ENCODE results near the gene C13orf46. TPM values are rescaled to one million over a fixed set of nuclear protein-coding genes. Genes with fewer than 3 reads are reported as not detected.

Gene C13orf46
- total and polyA plus RNA-seq, 4 donors: 0.13 to 3.5 (median 1.3) TPM

DNA sequence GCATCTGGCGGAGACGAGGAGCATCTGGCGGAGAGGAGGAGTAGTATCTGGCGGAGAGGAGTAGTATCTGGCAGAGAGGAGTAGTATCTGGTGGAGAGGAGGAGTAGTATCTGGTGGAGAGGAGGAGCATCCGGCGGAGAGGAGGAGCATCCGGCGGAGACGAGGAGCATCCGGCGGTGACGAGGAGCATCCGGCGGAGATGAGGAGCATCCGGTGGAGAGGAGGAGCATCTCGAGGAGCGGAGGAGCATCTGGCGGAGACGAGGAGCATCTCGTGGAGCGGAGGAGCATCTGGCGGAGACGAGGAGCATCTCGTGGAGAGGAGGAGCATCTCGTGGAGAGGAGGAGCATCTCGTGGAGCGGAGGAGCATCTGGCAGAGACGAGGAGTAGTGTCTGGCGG is 18.6 kb downstream of the C13orf46 start:
- no peaks in the 10 kb centered on the region for H3K36me3 ChIP-seq (ENCODE audit: control insufficient read depth in 1 of 2, insufficient read depth in 2 of 2, low read length in 1 of 2)
- ATAC-seq (ENCODE audit: low FRiP score) (no peak), DNase-seq (peak; percentile 34 to 55)
- H3K9me3 ChIP-seq (ENCODE audit: control insufficient read depth, low read length): no peaks in the 10 kb centered on the region
- intact Hi-C loops (cut with DNase I): no loop called here
- no peak overlapping the region for H3K27ac ChIP-seq (ENCODE audit: low read depth in 1 of 2, low read length in 2 of 2)
- no peak overlapping the region for H3K4me3 ChIP-seq (ENCODE audit: low read length in 2 of 2)
- H3K27me3 ChIP-seq (ENCODE audit: control insufficient read depth in 1 of 2, insufficient read depth in 2 of 2, low read length in 1 of 2): no peaks in the 10 kb centered on the region
- 96 to 98% methylated on average over 29 of the region's 29 CpGs for WGBS, 2 donors
- no peaks in the 10 kb centered on the region for H3K4me1 ChIP-seq (ENCODE audit: control insufficient read depth in 1 of 2, insufficient read depth in 2 of 2, low read length in 2 of 2)

DNA sequence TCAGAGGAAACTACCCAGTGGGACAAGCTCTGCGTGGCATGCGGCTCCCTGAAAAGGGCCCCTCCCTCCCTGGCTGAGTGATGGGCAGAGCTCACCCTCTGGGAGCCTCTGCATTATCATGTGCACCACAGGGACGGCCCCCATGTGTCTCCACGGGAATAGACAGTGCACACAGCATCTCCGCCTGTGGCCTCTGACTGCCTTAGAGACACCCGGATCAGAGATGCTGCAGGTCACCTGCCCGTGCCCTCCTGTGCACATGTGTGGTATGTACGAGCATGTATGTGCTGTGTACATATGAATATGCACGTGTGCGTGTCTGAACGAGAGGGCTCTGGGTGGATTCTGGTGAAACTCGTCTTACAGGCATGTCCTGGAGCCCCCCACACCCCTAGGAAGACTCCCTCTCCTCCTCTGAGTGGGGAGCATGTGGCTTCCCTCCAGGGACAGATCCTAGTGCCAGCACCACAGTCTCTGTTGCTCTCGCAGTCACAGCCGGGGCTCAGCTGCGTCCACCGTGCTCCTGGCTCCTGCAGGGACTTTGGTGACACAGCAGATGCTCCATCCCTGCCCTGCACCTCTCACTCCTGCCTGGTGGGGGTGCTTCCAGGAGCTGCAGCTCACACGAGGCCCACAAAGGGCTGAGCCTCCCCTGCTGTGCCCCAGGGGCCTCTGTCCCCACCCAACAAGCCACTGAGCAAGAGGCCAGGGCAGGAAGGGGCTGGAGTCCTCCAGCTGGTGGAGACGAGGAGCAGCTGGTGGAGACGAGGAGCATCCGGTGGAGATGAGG is 19.6 kb downstream of the C13orf46 start:
- 87 to 89% methylated on average over 20 of the region's 20 CpGs for WGBS, 2 donors
- Histone ChIP-seq H3K36me3 (ENCODE audit: control insufficient read depth in 1 of 2, insufficient read depth in 2 of 2, low read length in 1 of 2) (no peaks in the 10 kb centered on the region), H3K27ac (ENCODE audit: low read depth in 1 of 2, low read length in 2 of 2) (no peak overlapping the region), H3K4me1 (ENCODE audit: control insufficient read depth in 1 of 2, insufficient read depth in 2 of 2, low read length in 2 of 2) (no peaks in the 10 kb centered on the region), H3K4me3 (ENCODE audit: low read length in 2 of 2) (no peak overlapping the region), H3K27me3 (ENCODE audit: control insufficient read depth in 1 of 2, insufficient read depth in 2 of 2, low read length in 1 of 2) (no peaks in the 10 kb centered on the region), H3K9me3 (ENCODE audit: control insufficient read depth, low read length) (no peaks in the 10 kb centered on the region)
- DNase-seq (peak; percentile 30 to 41), ATAC-seq (ENCODE audit: low FRiP score) (no peak)
- intact Hi-C loops (cut with DNase I): no loop called here

DNA sequence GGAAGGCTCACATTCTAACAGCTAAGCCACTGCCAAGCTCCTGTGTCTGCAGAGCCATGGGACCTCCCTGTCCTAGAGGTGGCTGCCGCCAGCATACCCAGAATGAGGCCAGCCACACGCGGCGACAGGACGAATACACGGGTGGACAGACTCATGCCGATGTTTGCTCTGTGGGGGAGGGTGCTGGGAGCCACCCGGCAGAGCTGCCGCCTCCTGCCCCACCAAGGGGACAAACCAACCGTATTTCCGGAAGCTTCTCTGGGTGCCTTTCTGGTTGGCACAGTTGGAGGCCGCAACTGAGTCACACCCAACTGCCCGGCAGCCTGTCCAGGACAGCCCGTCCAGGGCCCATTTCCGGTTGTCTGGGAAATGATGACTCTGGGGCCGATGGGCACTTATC is 20.3 kb downstream of the C13orf46 start:
- no peaks in the 10 kb centered on the region for H3K27me3 ChIP-seq (ENCODE audit: control insufficient read depth in 1 of 2, insufficient read depth in 2 of 2, low read length in 1 of 2)
- no peaks in the 10 kb centered on the region for H3K4me1 ChIP-seq (ENCODE audit: control insufficient read depth in 1 of 2, insufficient read depth in 2 of 2, low read length in 2 of 2)
- WGBS, 2 donors: 93% methylated on average over 16 of the region's 16 CpGs
- no peak overlapping the region for H3K4me3 ChIP-seq (ENCODE audit: low read length in 2 of 2)
- intact Hi-C loops (cut with DNase I): no loop called here
- no peaks in the 10 kb centered on the region for H3K9me3 ChIP-seq (ENCODE audit: control insufficient read depth, low read length)
- H3K27ac ChIP-seq (ENCODE audit: low read depth in 1 of 2, low read length in 2 of 2): no peak overlapping the region
- H3K36me3 ChIP-seq (ENCODE audit: control insufficient read depth in 1 of 2, insufficient read depth in 2 of 2, low read length in 1 of 2): no peaks in the 10 kb centered on the region
- ATAC-seq (ENCODE audit: low FRiP score) (no peak), DNase-seq (peak; percentile 34 to 40)

DNA sequence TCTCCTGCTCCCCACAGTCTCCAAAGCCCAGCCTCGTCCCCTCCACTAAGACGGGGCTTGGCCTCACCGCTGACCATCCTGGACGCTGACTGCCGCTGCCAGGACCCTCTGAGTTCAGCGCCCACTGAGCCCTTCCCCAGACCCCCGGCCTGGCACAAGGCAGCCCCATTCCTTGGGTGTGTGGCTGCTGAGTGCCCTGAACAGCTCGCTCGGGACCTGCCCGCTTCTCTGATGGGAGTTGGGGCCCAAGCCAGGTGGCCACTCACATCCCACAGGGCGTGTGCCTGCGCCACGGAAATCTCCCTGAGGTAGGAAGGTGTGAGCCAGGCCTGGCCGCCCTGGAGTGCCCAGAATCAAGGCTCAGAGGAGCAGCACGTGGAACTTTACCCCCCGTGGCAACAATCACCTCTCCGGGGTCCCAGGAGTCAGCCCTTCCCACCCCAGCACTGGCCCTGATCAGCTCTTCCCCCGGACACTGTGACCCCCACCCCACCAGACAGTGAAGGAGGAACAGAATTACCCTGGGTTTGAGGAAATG is 20.8 kb downstream of the C13orf46 start:
- 94 to 96% methylated on average over 18 of the region's 18 CpGs for WGBS, 2 donors
- H3K9me3 ChIP-seq (ENCODE audit: control insufficient read depth, low read length): no peaks in the 10 kb centered on the region
- intact Hi-C loops (cut with DNase I): no loop called here
- no peaks in the 10 kb centered on the region for H3K27me3 ChIP-seq (ENCODE audit: control insufficient read depth in 1 of 2, insufficient read depth in 2 of 2, low read length in 1 of 2)
- H3K4me1 ChIP-seq (ENCODE audit: control insufficient read depth in 1 of 2, insufficient read depth in 2 of 2, low read length in 2 of 2): no peaks in the 10 kb centered on the region
- ATAC-seq (ENCODE audit: low FRiP score) (no peak), DNase-seq (peak; percentile 38 to 67)
- H3K4me3 ChIP-seq (ENCODE audit: low read length in 2 of 2): no peak overlapping the region
- H3K27ac ChIP-seq (ENCODE audit: low read depth in 1 of 2, low read length in 2 of 2): no peak overlapping the region
- no peaks in the 10 kb centered on the region for H3K36me3 ChIP-seq (ENCODE audit: control insufficient read depth in 1 of 2, insufficient read depth in 2 of 2, low read length in 1 of 2)

DNA sequence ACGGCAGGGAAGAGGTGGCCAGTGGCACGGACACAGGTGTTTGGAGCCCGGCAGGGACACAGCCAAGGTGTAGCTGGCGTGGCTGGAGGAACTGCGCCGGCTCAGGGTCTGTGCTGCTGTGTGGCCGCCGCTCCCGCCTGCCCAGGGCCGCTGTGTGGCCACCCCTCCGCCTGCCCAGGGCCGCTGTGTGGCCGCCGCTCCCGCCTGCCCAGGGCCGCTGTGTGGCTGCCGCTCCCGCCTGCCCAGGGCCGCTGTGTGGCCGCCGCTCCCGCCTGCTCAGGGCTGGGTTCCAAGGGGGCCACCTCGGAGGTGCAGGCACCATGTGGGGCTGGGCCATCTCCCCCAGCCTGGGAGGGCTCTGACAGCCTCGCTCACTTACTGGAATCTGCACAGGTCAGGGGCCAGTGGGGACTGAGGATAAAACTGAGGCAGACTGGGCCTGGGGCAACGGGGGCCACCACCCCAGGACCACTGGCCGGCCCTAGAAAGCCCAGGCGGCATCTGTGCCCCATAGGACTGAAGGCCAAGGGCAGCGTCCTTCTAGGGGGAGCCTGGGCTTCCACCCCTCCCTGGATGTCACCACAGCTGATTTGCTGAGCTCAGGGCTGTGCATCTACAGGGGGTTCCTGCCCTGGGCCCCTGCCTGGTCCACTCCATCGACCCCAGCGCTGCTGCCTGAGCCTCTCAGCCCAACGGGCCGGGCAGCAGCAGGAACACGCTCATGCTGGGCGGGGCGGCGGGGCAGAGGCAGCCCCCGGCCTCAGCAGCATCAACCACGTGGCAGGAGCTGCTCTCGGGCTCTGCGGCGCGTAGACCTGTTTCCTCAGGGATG is 21.5 kb downstream of the C13orf46 start:
- ATAC-seq (ENCODE audit: low FRiP score) (no peak), DNase-seq (peak; percentile 47 to 72)
- no peaks in the 10 kb centered on the region for H3K27me3 ChIP-seq (ENCODE audit: control insufficient read depth in 1 of 2, insufficient read depth in 2 of 2, low read length in 1 of 2)
- H3K36me3 ChIP-seq (ENCODE audit: control insufficient read depth in 1 of 2, insufficient read depth in 2 of 2, low read length in 1 of 2): no peaks in the 10 kb centered on the region
- H3K27ac ChIP-seq (ENCODE audit: low read depth in 1 of 2, low read length in 2 of 2): no peak overlapping the region
- 94 to 95% methylated on average over 27 to 42 of the region's 42 CpGs for WGBS, 2 donors
- intact Hi-C loops (cut with DNase I): no loop called here
- H3K9me3 ChIP-seq (ENCODE audit: control insufficient read depth, low read length): no peaks in the 10 kb centered on the region
- H3K4me3 ChIP-seq (ENCODE audit: low read length in 2 of 2): no peak overlapping the region
- H3K4me1 ChIP-seq (ENCODE audit: control insufficient read depth in 1 of 2, insufficient read depth in 2 of 2, low read length in 2 of 2): no peaks in the 10 kb centered on the region

DNA sequence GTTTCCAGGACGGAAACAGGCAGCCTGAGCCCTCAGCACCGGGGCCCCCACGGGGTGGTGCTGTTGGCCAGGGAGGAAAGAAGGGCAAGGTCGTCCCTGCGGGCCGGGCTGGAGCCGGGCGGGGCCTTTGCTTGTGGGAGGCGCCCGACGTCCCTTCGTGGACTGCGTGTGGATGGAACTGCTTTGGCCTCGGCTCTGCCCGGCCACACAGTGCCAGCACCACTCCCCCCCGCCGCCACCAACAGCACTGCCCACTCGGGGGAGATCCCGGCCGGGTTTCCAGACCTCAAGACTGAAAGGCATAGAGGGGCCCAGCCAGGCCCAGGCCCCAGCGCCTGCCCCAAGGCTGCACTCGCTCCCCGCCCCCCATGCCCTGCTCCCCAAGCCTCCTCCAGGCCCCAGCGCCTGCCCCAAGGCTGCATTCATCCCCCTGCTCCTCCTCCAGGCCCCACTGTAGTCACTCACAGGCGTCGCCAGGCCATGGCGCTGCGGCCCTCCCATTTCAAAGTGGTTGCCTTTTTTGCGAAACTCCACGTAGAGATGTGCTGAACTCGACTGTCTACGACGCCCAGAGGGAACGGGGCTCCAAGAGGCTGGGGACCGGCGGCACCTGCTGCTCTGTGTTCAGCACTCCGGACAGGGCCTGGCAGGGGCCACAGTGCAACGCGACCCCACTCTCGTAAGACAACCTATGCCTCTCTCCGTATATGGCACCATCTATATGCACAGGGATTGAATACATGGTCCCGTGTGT is 22.5 kb downstream of the C13orf46 start:
- ATAC-seq (ENCODE audit: low FRiP score) (peak; percentile 92), DNase-seq (peak; percentile 93 to 96)
- Histone ChIP-seq H3K4me3 (ENCODE audit: low read length in 2 of 2) (no peak overlapping the region), H3K36me3 (ENCODE audit: control insufficient read depth in 1 of 2, insufficient read depth in 2 of 2, low read length in 1 of 2) (no peaks in the 10 kb centered on the region), H3K4me1 (ENCODE audit: control insufficient read depth in 1 of 2, insufficient read depth in 2 of 2, low read length in 2 of 2) (no peaks in the 10 kb centered on the region), H3K27me3 (ENCODE audit: control insufficient read depth in 1 of 2, insufficient read depth in 2 of 2, low read length in 1 of 2) (no peaks in the 10 kb centered on the region), H3K9me3 (ENCODE audit: control insufficient read depth, low read length) (no peaks in the 10 kb centered on the region), H3K27ac (ENCODE audit: low read depth in 1 of 2, low read length in 2 of 2) (no peak overlapping the region)
- intact Hi-C loops (cut with DNase I): loop anchor here (1.0 kb wide), 2 partner anchors 275 to 276 kb away; no protein-coding TSS in a partner anchor
- 37 to 42% methylated on average over 41 to 42 of the region's 42 CpGs for WGBS, 2 donors

DNA sequence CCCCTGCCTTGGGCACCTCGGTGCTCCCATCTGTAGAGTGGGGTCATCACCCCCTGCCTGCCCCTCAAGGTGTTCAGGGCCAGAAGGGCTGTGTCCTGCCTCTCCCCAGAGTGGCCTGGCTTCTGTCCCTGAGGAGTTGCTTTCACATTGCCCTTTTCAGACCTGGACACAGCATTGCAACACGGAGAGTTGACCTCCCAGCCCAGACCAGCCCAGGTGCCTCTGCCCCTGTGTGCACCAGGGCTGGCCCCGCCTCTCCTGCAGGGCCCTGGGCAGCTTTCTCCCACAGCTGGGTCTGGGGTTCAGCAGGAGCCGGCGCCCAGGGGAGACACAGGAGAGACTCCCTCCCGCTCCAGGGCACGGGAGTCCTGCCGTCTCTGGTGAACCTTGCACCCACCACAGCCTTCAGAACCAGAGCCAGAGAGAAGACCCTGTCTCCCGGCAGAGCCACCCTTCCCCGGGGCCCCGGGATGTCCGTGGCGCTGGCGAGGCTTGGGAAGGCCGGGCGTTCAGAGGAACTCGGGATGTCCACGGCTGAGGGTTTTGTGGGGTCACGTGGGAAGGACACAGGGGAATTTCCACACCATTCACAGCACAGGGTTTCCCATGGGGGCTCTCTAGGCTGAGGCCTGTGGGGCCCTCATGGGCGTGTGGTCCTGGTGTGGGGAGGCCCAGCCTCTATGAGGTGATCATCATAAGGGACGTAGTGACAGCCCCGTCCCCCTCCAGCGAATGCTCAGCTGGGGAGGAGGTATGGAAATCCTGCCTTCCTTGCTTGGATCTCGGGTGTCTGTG is 23.2 kb downstream of the C13orf46 start:
- intact Hi-C loops (cut with DNase I): loop anchor here (1.0 kb wide), 2 partner anchors 276 to 277 kb away; no protein-coding TSS in a partner anchor
- H3K27ac ChIP-seq (ENCODE audit: low read depth in 1 of 2, low read length in 2 of 2): no peak overlapping the region
- no peaks in the 10 kb centered on the region for H3K36me3 ChIP-seq (ENCODE audit: control insufficient read depth in 1 of 2, insufficient read depth in 2 of 2, low read length in 1 of 2)
- no peaks in the 10 kb centered on the region for H3K27me3 ChIP-seq (ENCODE audit: control insufficient read depth in 1 of 2, insufficient read depth in 2 of 2, low read length in 1 of 2)
- peak; percentile 40 to 74 for DNase-seq
- H3K4me1 ChIP-seq (ENCODE audit: control insufficient read depth in 1 of 2, insufficient read depth in 2 of 2, low read length in 2 of 2): no peaks in the 10 kb centered on the region
- ATAC-seq (ENCODE audit: low FRiP score): no peak
- WGBS, 2 donors: 66 to 67% methylated on average over 24 of the region's 24 CpGs
- no peaks in the 10 kb centered on the region for H3K9me3 ChIP-seq (ENCODE audit: control insufficient read depth, low read length)
- no peak overlapping the region for H3K4me3 ChIP-seq (ENCODE audit: low read length in 2 of 2)

DNA sequence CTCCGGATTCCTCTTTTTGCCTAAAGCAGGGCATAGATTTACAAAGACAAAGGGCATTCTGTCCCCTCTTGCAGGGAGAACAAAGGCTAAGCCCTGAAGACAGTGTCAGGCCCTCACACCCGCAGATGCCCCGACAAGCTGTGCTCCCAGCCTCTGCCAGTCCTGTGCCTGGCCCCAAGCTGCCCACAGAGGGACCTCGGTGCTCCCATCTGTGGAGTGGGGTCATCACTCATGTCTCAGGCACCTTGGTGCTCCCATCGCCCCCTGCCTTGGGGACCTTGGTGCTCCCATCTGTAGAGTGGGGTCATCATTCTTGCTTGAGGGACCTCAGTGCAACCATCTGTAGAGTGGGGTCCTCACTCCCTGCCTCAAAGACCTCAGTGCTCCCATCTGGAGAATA is 24.3 kb downstream of the C13orf46 start:
- Histone ChIP-seq H3K4me3 (ENCODE audit: low read length in 2 of 2) (no peak overlapping the region), H3K36me3 (ENCODE audit: control insufficient read depth in 1 of 2, insufficient read depth in 2 of 2, low read length in 1 of 2) (no peaks in the 10 kb centered on the region), H3K4me1 (ENCODE audit: control insufficient read depth in 1 of 2, insufficient read depth in 2 of 2, low read length in 2 of 2) (no peaks in the 10 kb centered on the region), H3K9me3 (ENCODE audit: control insufficient read depth, low read length) (no peaks in the 10 kb centered on the region), H3K27ac (ENCODE audit: low read depth in 1 of 2, low read length in 2 of 2) (no peak overlapping the region), H3K27me3 (ENCODE audit: control insufficient read depth in 1 of 2, insufficient read depth in 2 of 2, low read length in 1 of 2) (no peaks in the 10 kb centered on the region)
- 92 to 95% methylated on average over 5 of the region's 5 CpGs for WGBS, 2 donors
- intact Hi-C loops (cut with DNase I): no loop called here
- peak; percentile 19 to 74 for DNase-seq
- no peak for ATAC-seq (ENCODE audit: low FRiP score)
